Hematopoietic multipotent progenitor cell treated with erythropoietin and hydrocortisone succinate and interleukin-3 and kit ligand, for 17 days (in vitro differentiated cells): ENCODE measurements around the gene JSRP1.

Experiments
- DNase-seq: peaks from one replicate; pipeline ENCODE4 v3.0.0-alpha.2; 2015; ENCODE audit warnings: low spot score

JSRP1 gene

GRCh38 chr19:2232286-2233151 is 23.7 kb downstream of the JSRP1 start:
- no peak for DNase-seq

- DNase-seq, result peak; percentile 13
These were observed 24.5 kb downstream of the JSRP1 start for GRCh38 chr19:2231621-2232221.

GRCh38 chr19:2230807-2231533 is 25.2 kb downstream of the JSRP1 start:
- DNase-seq, result no peak

- peak; percentile 10 for DNase-seq
These were observed 26.1 kb downstream of the JSRP1 start for GRCh38 chr19:2230033-2230531.

GRCh38 chr19:2229103-2230032 is 26.8 kb downstream of the JSRP1 start:
- DNase-seq, result no peak

GRCh38 chr19:2228157-2229030 is 27.8 kb downstream of the JSRP1 start:
- no peak for DNase-seq

- DNase-seq, result no peak
These were observed 28.6 kb downstream of the JSRP1 start for GRCh38 chr19:2227415-2228156.

- DNase-seq, result no peak
These were observed 29.3 kb downstream of the JSRP1 start for GRCh38 chr19:2226840-2227360.

GRCh38 chr19:2226051-2226839 is 30.0 kb downstream of the JSRP1 start:
- no peak for DNase-seq

- no peak for DNase-seq
These were observed 30.7 kb downstream of the JSRP1 start for GRCh38 chr19:2225415-2226050.

GRCh38 chr19:2224754-2225349 is 31.4 kb downstream of the JSRP1 start:
- DNase-seq, result no peak

- no peak for DNase-seq
These were observed 32.3 kb downstream of the JSRP1 start for GRCh38 chr19:2223959-2224358.

- no peak for DNase-seq
These were observed 32.8 kb downstream of the JSRP1 start for GRCh38 chr19:2223391-2223790.

GRCh38 chr19:2221918-2222317 is 34.3 kb downstream of the JSRP1 start:
- DNase-seq, result no peak

- DNase-seq, result no peak
These were observed 34.9 kb downstream of the JSRP1 start for GRCh38 chr19:2221250-2221831.

GRCh38 chr19:2219726-2220125 is 36.5 kb downstream of the JSRP1 start:
- no peak for DNase-seq

- DNase-seq, result no peak
These were observed 38.6 kb downstream of the JSRP1 start for GRCh38 chr19:2217591-2217990.
